Measurements from ENCODE around the gene DHX35.

DHX35 gene

GRCh38 chr20:39038047-39038446 is 75.9 kb downstream of the DHX35 start:
- TF ChIP-seq ZNF274 (IDR thresholded peaks at IDR 0.05; ENCODE audit: low read depth, low read length) = no peak
- no peak overlapping the region for H3K4me3 ChIP-seq (ENCODE audit: low read length)

GRCh38 chr20:39038495-39038894 is 76.4 kb downstream of the DHX35 start:
- no peak overlapping the region for H3K4me3 ChIP-seq (ENCODE audit: low read length)
- no peak for TF ChIP-seq ZNF274 (IDR thresholded peaks at IDR 0.05; ENCODE audit: low read depth, low read length)

GRCh38 chr20:39039261-39039660 is 77.1 kb downstream of the DHX35 start:
- no peak overlapping the region for H3K4me3 ChIP-seq (ENCODE audit: low read length)

GRCh38 chr20:39040116-39040515 is 78.0 kb downstream of the DHX35 start:
- TF ChIP-seq ZNF274 (IDR thresholded peaks at IDR 0.05; ENCODE audit: low read depth, low read length) = no peak
- H3K4me3 ChIP-seq (ENCODE audit: low read length) = no peak overlapping the region

More at GRCh38 chr20:39039261-39039660, 77.1 kb downstream of the DHX35 start:
- TF ChIP-seq ZNF274 (IDR thresholded peaks at IDR 0.05; ENCODE audit: low read depth, low read length) = no peak

- no peak for TF ChIP-seq ZNF274 (IDR thresholded peaks at IDR 0.05; ENCODE audit: low read depth, low read length)
- no peak overlapping the region for H3K4me3 ChIP-seq (ENCODE audit: low read length)
These were observed 78.9 kb downstream of the DHX35 start for GRCh38 chr20:39041067-39041466.

- no peak for TF ChIP-seq ZNF274 (IDR thresholded peaks at IDR 0.05; ENCODE audit: low read depth, low read length)
- no peak overlapping the region for H3K4me3 ChIP-seq (ENCODE audit: low read length)
These were observed 80.4 kb downstream of the DHX35 start for GRCh38 chr20:39042279-39043150.

- H3K4me3 ChIP-seq (ENCODE audit: low read length) = no peak overlapping the region
- no peak for TF ChIP-seq ZNF274 (IDR thresholded peaks at IDR 0.05; ENCODE audit: low read depth, low read length)
These were observed 82.4 kb downstream of the DHX35 start for GRCh38 chr20:39044501-39044900.

GRCh38 chr20:39045676-39046075 is 83.5 kb downstream of the DHX35 start:
- H3K4me3 ChIP-seq (ENCODE audit: low read length) = no peak overlapping the region
- TF ChIP-seq ZNF274 (IDR thresholded peaks at IDR 0.05; ENCODE audit: low read depth, low read length) = no peak

GRCh38 chr20:39047417-39047985 is 85.4 kb downstream of the DHX35 start:
- no peak for TF ChIP-seq ZNF274 (IDR thresholded peaks at IDR 0.05; ENCODE audit: low read depth, low read length)
- H3K4me3 ChIP-seq (ENCODE audit: low read length) = no peak overlapping the region

- H3K4me3 ChIP-seq (ENCODE audit: low read length) = no peak overlapping the region
- TF ChIP-seq ZNF274 (IDR thresholded peaks at IDR 0.05; ENCODE audit: low read depth, low read length) = no peak
These were observed 86.0 kb downstream of the DHX35 start for GRCh38 chr20:39048000-39048696.

- no peak for TF ChIP-seq ZNF274 (IDR thresholded peaks at IDR 0.05; ENCODE audit: low read depth, low read length)
- no peak overlapping the region for H3K4me3 ChIP-seq (ENCODE audit: low read length)
These were observed 87.0 kb downstream of the DHX35 start for GRCh38 chr20:39049148-39049547.

- TF ChIP-seq ZNF274 (IDR thresholded peaks at IDR 0.05; ENCODE audit: low read depth, low read length) = no peak
These were observed 87.8 kb downstream of the DHX35 start for GRCh38 chr20:39049684-39050554.

GRCh38 chr20:39050555-39050902 is 88.4 kb downstream of the DHX35 start:
- H3K4me3 ChIP-seq (ENCODE audit: low read length) = peak overlapping the region; percentile 70; the same call in 1 of the 2 replicates
- TF ChIP-seq ZNF274 (IDR thresholded peaks at IDR 0.05; ENCODE audit: low read depth, low read length) = no peak

More at GRCh38 chr20:39049684-39050554, 87.8 kb downstream of the DHX35 start:
- H3K4me3 ChIP-seq (ENCODE audit: low read length) = peak overlapping the region; percentile 70; the same call in 1 of the 2 replicates

- no peak overlapping the region for H3K4me3 ChIP-seq (ENCODE audit: low read length)
- TF ChIP-seq ZNF274 (IDR thresholded peaks at IDR 0.05; ENCODE audit: low read depth, low read length) = no peak
These were observed 90.5 kb downstream of the DHX35 start for GRCh38 chr20:39052676-39053075.
